HG02884 (cell line): ENCODE data around the gene IQCN.

Source experiments
- ATAC-seq: cut with Tn5 transposase; IDR thresholded peaks from one replicate; pipeline ENCODE4 v1.9.1; 2021; ENCODE audit warnings: mild to moderate bottlenecking, moderate library complexity; ENCODE audit not compliant: unreplicated experiment

Gene IQCN

DNA sequence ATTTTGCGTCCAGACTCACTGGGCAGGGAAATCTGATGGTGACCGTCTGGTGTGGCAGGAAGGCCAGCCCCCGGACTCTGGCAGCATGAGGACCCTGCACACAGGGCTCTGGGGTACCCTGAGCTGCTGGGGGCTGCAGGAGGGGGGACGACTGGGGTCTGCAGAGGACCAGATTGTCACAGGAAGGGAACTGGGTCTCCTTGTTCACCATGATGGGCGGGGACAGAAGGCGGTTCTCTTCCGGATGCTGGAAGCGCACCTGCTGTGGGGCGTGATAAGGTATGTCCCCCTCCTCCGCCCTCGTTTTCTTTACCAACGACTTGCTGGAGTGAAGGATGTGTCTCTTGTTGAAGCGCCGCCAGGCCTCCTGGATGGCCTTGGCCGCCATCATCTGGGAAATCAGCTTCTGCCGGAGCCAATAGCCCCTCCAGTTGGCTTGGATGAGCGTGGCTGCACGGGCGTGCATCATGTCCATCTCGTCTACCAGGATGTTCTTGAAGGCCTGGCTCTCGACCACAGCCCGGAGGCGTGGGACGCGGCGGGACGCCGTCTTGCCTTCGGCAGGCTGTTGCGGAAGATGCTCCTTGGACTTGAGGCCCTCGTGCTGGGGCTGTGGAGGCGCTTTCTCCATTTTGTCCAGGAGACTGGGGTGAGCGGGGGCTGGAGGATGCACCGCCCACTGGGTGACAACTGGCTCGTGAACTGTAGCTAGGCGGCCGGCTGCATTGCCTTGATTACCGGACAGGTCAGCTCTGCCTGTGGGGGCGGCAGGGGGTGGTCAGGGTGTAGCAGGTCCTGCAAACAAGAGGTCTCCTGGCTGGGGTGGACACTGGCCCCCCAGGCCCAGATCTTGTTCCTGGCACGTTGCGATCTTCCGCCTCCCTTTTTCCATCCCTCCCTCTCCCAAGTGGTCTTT, 7.2 kb downstream of the IQCN start:
- ATAC-seq: no peak

DNA sequence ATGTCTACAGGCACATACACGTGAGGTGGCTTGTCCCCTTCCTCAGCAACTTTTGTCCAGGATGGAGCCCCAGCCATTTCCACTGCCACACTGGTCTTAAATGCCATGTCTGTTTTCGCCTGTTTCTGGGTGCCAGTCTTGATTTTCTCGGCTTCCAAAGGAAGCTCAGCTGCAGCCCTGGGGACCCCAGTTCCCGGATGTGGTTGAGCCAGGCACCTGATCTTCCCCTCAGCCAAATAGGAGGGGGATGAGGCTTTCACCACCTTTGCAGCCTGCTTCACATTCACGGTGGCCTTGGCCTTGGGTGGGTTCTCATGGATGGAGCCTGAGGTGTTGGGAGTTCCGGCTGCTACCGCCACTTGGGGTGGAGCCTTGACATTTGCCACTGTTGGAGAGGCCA, 8.7 kb downstream of the IQCN start:
- no peak for ATAC-seq

DNA sequence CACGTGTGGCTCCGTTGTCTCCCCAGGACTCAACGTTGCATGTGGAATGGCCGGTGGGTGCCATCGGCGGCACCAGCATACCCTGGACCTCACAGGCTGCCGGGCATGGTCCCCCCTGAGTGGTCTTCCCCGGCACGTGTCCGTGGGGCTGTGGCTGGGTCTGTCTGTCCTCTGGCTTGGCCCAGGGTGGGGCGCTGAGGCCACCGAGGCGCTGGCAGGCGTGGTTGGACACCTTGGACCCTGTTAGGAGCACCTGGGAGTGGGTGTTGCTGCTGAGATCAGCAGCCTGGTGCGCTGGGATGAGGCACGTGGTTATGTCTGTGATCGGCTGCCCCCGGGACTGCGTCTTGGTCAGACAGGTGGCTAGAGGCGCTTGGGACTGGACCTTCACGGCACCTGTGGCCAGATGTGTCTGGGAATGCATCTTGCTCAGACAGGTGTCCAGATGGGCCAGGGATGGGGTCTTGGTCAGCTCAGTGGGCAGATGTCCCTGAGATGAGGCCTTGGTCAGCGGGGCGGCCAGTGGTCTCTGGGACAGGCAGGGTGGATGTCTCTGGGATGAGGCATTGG, 9.2 kb downstream of the IQCN start:
- ATAC-seq: no peak

DNA sequence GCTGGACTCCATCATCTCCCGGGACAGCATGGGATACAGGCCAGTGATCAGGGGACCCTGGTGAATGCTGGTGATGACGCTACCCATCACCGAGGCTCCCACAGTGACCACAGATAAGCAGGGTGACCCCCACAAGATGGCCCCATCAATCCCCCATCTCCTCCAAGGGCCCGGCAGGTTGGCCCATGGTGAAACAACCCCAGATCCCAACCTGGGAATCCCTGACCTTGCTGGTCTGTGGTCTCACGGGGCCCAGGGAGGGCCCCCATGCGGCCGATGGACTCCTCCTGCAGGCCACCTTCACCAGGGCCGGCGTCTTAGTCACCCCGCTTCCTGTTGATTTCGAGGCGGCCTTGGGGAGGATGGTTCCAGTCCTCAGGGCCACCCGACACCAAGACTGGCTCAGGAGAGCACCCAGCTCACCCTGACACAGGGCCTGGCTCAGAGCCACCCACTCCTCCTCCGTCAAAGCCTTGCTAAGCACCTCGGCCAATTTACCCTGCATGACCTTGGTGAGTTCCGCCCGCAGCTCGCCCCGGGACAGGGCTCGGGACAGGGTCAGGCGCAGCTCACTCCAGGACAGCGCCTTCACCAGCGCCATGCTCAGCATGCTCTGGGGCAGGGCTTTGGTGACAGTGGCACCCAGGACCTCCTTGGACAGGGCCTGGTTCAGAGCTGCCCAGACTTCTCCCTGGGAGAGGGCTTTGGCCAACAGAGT, 10.0 kb downstream of the IQCN start:
- no peak for ATAC-seq

DNA sequence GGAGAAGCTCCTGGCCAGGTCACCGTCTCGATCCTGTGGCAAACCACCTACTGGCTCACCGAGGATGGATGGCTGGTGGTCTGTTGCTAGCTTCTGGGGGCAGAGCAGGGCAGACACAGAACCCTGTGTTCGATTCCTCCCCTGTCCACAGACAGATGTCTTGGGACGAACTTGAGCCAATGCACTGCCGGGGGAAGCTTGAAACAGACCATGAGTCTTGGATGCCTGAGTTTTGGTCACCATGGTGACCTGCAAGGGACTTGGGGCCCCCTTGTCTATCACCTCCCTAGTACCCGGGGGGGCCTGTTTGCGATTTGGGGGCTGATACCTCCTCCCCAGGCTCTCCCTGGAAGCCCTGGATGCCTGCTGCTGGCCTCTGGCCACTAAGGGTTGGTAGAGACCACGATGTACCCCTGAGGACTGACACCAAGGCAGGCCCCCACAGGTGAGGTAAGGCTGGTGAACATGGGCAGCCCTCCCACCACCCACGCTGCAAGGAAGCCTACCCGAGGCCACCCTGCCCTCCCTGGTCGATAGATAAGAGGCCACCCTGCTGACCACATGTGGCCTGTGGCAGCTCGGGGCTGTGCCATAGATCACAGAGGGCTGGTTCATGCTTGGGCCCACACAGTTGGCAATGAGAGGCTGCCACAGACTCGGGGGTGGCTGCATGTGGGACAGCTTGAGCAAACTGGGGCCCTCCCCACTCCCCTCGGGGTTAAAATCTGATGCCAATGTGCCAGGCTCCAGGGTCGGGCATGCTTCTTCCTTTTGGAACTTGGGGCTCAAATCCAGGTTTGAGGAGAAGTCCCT, 10.7 kb downstream of the IQCN start:
- ATAC-seq: no peak

DNA sequence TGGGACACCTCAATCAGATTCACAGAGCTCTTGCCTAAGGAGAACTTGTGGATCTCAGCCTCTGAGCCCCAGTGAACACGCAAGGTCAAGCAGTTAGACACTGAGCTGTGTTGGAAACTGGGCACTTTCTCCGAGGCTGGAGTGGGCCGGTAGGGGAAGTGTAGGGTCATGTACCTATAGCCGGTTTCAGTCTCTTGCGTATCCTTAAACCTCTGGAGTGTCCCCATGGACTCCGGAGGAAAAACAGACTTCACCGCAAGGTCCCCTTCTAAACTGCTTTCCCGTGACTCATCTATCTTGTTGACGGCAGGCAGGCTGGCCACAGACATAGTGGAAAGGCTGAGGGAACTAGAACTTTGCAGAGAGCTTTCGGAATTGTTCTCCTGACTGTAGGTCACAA, 11.3 kb downstream of the IQCN start:
- no peak for ATAC-seq

DNA sequence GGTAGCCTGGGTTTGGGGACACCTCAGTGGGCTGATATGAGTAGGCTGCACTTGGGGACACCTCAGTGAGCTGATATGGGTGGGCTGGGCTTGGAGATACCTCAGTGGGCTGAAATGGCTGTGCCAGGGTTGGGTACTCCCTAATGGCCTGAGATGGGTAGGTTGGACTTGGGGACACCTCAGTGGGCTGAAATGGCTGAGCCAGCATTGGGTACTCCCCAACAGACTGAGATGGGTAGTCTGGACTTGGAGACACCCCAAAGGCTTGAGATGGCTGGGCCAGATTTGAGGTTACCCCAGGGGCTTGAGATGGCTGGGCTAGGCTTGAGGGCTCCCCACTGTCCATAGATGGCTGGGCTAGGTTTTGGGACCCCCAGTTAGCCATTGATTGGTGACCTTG, 12.1 kb downstream of the IQCN start:
- ATAC-seq: no peak

DNA sequence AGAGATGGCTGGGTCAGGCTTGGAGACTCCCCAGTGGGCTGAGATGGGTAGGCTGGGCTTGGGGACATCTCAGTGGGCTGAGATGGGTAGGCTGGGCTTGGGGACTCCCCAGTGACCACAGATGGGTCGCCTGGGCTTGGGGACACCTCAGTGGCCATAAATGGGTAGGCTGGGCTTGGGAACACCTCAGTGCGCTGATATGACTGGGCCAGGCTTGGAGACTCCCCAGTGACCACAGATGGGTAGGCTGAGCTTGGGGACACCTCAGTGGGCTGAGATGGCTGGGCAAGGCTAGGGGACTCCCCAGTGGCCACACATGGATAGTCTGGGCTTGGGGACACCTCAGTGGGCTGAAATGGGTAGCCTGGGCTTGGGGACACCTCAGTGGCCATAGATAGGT, 12.8 kb downstream of the IQCN start:
- ATAC-seq: no peak

DNA sequence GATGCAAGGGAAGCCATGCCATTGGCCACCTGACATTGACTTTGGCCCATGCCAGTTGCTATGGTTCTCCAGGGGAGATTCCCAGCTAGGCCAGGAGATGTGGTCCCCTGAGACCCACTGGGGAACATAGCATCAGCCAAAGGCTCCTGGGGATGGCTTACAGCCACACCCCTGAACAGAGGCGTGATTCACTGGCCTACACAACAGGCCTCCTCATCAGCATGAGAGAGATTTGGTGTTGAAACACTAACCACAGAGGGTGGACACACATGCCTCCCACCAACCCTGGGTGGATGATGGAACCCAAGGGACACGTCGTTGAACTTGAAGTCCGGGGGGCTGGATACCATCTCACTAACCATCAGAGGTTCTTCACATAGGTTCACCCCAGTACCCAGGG, 14.4 kb downstream of the IQCN start:
- ATAC-seq: no peak

DNA sequence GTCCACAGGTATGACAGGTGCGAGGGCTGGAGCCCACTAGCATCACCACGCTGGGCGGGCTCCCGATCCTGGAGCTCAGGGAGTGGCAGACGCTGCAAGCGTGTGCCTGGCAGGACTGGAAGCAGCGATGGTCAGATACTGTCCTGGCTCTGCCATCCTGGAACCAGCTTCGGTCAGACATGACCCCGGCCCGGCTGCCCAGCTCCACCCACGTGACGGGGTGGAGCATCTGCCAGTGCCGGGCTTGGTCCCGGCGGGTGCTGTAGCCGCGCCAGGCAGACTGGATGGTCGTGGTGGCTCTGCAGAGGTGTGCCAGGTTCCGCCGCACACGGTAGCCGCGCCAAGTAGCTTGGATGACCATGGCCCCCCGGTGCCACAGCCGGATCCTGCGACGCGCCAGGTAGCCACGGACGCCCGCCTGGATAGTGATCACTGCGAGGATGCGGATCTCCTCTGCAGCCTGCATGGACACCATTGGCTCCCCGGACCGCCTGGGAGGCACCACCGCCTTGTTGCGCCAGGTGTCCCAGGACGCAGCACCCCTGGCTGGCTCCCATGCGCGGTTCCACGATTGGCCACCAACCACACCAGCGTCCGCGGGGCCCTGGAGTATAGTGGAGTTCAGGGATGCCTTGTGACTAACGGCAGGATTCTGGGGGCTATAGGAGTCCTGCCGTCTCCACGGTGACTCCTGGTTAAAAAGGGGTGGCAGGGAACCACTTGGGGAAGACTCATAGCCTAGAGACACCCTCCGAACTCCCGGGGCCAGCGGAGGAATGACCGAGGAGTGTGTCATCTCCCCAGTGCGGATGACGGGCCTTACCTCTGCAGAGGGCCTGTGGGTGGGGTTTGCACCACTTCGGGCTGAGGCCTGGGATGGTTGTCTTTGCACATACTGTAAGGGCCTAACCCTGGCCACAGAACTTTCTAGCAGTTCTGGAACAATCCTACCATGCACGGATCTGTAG, 16.5 kb downstream of the IQCN start:
- no peak for ATAC-seq

DNA sequence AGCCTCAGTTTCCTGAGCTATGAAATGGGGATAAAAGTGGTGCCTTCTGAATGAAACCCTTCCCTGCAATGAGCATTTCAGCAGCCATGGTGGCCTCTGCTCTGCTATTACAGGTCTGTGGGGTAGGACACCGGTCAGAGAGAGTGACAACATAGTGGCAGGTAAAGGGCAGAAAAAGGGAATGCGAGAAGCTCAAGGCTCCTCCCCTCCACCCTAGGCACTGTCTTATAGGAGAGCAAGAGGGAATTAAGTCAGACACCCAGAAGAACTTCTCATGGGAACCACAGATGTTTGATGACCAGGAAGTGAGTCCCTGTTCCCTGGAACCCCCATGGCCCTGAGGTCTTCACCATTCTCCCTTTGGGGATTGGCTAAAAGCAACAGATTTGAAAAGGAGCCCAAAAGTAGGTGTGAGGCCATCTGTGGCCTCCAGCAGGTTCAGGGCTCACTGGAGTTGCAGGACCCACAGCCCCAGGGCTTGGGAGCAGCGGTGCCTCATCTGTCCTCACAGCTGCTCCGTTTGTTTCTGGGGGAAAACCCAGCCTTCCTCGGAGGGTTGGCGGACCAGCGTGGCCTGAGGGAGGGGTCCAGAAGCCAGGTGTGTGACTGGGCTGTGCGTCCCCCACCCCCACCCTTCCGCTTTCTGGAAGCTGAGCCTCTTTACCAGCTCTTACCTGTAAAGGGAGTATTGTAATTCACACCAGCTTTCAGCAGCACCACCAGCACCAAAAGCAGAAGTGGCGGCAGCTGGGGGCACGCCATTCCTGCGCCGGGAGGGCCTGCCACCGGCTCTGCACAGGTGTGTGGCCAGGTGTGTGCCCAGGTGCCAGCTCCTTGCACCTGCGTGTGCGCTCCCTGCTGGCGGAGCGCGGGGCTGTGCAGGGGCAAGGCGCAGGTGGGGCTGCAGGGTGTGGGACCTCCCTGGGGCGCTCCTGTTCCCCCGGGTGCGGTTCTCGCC, 19.4 kb downstream of the IQCN start:
- no peak for ATAC-seq

DNA sequence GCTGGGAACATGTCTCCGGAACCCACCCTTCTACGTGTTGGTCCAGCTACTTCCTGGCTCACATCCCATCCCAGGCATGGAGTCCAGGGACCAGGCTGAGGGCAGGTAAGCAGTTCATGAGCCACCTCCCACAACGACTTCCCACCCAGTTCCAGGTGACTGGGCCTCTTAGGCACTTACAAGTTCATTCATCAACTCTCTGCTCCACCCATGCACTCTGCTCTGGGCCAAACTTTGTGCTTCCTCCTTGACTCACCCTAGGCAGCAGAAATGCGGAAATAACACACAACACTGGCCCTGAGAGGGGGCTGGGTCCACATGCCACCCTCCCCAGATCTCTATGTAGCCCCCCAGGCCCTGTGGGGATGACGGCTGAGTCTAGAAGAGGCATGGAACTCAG, 20.5 kb downstream of the IQCN start:
- ATAC-seq: no peak

DNA sequence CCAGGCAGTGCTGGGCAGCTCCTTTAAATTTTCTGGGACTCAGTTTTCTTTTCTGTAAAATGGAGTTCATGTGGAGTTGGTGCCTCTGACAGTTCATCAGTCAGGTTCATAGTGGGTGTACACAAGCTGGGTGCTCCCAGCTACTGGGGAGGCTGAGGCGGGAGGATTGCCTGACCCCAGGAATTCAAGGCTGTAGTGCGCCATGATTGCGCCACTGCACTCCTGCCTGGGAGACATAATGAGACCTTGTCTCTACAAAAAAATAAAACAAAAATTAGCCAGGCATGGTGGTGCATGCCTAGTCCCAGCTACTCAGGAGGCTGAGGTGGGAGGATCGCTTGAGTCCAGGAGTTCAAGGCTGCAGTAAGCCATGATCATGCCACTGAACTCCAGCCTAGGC, 21.1 kb downstream of the IQCN start:
- no peak for ATAC-seq

DNA sequence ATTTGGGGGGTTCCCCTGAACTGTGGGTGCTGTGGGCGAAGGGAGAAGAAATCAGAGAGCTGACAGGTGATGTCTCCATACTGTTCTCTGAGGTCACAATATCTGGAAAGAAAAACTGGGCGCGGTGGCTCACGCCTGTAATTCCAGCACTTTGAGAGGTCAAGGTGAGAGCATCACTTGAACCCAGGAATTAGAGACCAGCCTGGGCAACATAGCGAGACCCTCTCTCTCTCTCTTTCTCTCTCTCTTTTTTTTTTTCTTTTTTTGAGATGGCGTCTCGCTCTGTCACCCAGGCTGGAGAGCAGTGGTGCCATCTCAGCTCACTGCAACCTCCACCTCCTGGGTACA, 21.9 kb downstream of the IQCN start:
- no peak for ATAC-seq

DNA sequence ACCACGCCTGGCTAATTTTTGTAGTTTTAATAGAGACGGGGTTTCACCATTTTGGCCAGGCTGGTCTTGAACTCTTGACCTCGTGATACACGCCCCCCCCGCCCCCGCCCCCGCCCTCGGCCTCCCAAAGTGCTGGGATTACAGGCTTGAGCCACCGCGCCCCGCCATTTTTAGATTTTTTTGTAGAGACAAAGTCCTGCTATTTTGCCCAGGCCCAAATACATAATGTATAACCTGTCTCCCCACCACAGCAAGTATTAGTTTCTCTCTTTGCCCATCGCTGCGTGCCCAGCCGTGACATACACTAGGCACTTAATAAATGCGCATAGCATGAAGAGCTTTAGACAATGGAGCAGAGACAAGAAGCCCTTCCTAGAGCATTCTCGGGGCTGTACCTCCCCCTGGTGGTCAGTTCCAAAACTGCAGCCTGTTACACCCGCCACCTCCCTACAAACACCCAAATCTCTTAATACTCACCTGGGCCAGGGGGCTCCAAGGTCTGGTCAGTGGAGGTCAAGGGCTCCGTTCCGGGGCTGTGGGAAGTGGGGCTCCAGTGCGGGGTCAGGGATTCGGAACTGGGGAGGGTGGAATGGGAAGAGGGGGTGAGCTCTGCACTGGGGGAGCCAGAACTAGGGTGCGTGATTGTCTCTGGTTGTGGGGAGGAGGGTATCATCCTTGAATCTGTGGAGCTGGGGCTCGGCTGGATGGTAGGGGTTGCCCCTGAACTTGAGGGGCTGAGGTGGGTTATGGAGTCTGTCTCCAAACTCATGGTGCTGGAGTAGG, 22.5 kb downstream of the IQCN start:
- no peak for ATAC-seq

DNA sequence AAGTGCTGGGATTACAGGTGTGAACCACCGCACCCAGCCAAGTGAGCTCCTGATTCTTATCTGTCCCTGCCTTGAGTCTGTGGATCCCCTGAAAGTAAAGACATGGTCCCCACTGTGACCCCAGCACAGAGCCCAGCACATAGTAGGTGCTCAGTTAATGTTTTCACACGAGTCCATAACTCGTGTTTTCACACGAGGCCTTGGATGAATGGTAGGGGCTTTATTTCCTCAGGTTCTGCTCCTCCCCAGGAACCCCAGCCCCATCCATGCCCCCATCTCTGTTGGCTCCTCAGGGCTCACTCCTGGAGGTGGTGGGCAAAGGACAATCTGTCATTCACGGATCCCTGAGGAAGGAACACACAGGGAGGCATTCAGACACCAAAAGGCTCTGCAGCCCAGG, 24.4 kb downstream of the IQCN start:
- no peak for ATAC-seq

DNA sequence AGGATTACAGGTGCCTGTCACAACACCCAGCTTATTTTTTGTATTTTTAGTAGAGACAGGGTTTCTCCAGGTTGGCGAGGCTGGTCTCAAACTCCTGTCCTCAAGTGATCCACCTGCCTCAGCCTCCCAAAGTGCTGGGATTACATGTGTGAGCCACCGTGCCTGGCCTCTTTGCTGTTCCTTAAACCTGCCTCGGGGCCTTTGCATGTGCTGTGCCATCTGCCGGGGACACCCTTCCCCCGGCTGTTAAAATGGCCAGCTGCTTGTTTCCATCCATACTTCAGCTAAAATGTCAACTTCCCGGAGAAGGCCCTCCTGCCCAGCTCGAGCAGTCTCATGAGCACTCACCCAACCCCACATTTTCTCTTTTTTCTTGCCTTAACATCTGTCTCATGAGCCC, 29.0 kb downstream of the IQCN start:
- ATAC-seq: no peak

DNA sequence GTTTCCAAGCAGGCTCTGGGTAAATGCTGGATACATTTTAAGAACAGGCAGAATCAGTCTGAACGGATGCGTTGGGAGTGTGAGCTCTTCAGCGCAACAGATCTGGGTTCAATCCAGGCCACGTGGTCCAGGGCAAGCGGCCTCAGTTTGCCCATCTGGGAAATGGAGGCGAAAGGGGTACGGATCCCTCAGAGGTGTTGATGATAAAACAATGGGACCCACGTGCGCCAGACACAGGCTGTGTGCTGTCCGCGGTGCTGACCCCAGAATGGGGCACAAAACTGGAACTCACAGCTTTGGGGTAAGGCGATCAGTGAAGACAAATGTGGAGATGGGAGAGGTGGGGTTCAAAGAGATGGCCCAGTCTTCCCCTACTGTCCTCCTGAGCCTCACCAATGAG, 34.9 kb downstream of the IQCN start:
- no peak for ATAC-seq
